AG09309 (cell line): ENCODE results near the gene BGLAP.

ENCODE experiments used
- DNase-seq: peaks from one replicate; pipeline ENCODE4 v3.0.0-alpha.2; 2010; ENCODE audit warnings: low read depth
- H3K4me3 ChIP-seq: 2 replicates; pipeline ENCODE4 v1.5.1; 2011; ENCODE audit warnings: mild to moderate bottlenecking, low read depth, low read length, moderate library complexity; ENCODE audit not compliant: control insufficient read depth
- TF ChIP-seq, protein P1 (sequence below): IDR thresholded peaks from 2 replicates; pipeline ENCODE4 v1.5.1; 2011; ENCODE audit warnings: mild to moderate bottlenecking, low read depth, low read length, inconsistent platforms; ENCODE audit not compliant: insufficient read depth, control insufficient read depth; ENCODE audit errors: missing control alignments

The BGLAP gene

DNA sequence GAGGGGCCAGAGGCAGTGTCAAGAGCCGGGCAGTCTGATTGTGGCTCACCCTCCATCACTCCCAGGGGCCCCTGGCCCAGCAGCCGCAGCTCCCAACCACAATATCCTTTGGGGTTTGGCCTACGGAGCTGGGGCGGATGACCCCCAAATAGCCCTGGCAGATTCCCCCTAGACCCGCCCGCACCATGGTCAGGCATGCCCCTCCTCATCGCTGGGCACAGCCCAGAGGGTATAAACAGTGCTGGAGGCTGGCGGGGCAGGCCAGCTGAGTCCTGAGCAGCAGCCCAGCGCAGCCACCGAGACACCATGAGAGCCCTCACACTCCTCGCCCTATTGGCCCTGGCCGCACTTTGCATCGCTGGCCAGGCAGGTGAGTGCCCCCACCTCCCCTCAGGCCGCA is at the start of gene BGLAP:
Gene BGLAP, plus strand, starts transcription at position 259 of the 400 bp plus-strand sequence. Its CDS starts 48 bp downstream, at position 307.
- DNase-seq, result no peak
- TF ChIP-seq, protein P1, sequence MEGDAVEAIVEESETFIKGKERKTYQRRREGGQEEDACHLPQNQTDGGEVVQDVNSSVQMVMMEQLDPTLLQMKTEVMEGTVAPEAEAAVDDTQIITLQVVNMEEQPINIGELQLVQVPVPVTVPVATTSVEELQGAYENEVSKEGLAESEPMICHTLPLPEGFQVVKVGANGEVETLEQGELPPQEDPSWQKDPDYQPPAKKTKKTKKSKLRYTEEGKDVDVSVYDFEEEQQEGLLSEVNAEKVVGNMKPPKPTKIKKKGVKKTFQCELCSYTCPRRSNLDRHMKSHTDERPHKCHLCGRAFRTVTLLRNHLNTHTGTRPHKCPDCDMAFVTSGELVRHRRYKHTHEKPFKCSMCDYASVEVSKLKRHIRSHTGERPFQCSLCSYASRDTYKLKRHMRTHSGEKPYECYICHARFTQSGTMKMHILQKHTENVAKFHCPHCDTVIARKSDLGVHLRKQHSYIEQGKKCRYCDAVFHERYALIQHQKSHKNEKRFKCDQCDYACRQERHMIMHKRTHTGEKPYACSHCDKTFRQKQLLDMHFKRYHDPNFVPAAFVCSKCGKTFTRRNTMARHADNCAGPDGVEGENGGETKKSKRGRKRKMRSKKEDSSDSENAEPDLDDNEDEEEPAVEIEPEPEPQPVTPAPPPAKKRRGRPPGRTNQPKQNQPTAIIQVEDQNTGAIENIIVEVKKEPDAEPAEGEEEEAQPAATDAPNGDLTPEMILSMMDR, result no peak

DNA sequence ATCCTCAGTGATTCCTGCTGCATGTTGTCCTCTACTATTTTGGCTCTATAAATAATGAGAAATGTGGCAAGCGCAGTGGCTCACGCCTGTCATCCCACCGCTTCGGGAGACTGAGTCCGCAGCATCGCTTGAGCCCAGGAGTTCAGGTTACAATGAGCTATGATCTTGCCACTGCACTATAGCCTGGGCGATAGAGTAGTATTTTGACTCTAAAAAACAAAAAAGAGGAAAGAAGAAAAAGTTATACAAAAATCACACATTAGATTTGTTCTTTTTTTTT is 48.8 kb upstream of the BGLAP start:
- peak overlapping the region; percentile 90 for H3K4me3 ChIP-seq
- DNase-seq, result no peak
- TF ChIP-seq, protein P1, result no peak

More for the DNA sequence above, at the start of gene BGLAP:
- no peak within 1 kb of the TSS for H3K4me3 ChIP-seq

DNA sequence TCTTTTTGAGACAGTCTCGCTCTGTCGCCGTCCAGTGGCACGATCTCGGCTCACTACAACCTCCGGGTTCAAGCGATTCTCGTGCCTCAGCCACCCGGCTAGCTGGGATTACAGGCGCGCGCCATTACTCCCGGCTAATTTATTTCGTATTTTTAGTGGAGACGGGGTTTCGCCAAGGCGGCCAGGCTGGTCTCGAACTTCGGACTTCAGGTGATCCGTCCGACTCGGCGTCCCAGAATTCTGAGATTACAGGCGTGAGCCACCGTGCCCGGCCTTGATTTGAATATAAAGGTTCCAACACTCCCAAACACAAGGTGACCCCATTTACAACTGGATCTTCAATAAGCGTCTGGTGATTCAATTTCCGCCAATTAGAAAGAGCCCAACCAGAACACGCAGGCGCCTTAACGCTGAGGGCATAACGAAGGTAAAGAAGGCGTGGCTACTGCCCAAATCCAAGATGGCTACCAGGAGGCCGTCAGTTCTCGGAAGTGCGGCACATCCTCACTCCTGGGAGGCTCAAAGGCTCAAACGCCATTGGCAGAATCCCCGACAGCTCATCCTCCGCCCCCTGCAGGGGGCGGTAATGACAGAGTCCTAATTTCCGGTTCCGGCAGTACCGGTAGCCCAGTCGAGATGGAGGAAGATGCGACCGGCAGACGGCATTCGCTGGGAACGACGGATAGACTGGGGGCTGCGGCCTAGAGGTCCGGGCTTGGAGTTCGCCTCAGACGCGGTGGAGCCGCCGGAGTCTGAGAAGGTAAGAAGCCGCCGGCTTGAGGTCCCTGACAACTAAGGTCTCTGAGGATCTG is 48.3 kb upstream of the BGLAP start, which contains the start of gene SLC25A44:
Gene SLC25A44, plus strand, starts transcription at position 617 of the 812 bp plus-strand sequence. CDS start 5,744 bp downstream, outside the sequence.
- peak within 1 kb of the TSS; percentile 90 for H3K4me3 ChIP-seq
- DNase-seq, result peak; percentile 97
- TF ChIP-seq, protein P1, result peak; percentile 57

DNA sequence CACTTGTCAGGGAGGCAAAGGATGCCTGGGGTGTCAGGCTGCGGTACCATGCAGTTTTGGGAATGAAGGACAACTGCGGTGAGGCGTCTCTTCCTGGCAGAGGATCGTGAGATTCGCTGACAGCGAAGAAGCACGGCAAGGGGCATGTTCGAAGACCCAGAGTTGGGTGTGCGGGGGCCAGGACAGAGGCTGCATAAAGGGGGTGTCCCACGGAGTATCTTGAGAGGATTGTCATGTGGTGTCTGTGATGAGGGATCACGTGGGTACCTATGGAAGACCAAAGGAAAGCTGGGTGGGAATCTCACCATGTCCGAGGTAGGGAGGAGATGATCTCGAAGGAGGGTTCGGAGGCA is 47.7 kb upstream of the BGLAP start:
- H3K4me3 ChIP-seq, result peak overlapping the region; percentile 90
- no peak for DNase-seq
- TF ChIP-seq, protein P1, result no peak

DNA sequence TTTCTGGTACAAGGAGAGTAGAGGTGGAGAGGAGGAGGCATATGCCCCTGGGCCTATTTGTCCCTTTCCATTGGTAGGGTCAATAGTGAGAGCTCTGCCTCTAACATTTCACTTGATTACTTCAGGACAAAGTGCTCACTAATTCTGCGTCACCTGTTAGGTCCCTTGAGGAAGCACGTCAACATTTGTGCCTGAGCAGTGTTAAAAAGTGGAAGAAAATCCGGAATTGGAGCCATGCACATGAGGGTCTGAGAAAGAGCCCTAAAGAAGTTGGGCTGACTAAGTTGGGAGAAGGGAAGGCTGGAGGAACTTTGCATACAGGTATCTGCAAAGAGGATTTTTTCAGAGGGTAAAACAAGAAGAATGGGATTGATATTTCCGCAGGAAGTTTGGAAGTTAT is 46.1 kb upstream of the BGLAP start:
- TF ChIP-seq, protein P1, result no peak
- no peak overlapping the region for H3K4me3 ChIP-seq
- DNase-seq, result no peak

- H3K4me3 ChIP-seq, result no peak overlapping the region
- DNase-seq, result no peak
- TF ChIP-seq, protein P1, result no peak
Measured at GRCh38 chr1:156196445-156196844, 45.5 kb upstream of the BGLAP start.
